ENCODE measurements around the gene DNAJB14. TPM values are rescaled to one million over a fixed set of nuclear protein-coding genes. Genes with fewer than 3 reads are reported as not detected.

Gene DNAJB14
- total and polyA plus RNA-seq, 2 experiments from 2014 or later = 24.9 to 27.3 TPM

DNA sequence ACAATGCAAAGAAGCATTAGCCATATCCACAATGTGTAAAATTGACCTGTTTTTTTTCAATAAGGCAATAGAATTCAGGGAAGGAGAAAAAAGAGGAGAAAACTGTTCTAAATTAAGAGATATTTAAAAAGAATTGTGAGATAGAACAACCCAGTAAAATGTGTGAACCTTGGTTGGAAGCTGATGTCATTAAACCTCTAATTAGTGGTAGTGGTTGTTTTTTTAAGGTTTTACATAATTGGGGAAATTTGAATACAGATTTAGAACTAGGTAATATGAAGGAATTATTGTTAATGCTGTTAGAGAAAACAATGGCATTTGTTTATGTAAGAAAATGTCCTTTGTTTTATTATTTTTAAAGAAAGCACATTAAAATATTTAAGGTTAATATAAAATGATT lies 18.8 kb upstream of the DNAJB14 start (continued):
- TF ChIP-seq, protein P1, sequence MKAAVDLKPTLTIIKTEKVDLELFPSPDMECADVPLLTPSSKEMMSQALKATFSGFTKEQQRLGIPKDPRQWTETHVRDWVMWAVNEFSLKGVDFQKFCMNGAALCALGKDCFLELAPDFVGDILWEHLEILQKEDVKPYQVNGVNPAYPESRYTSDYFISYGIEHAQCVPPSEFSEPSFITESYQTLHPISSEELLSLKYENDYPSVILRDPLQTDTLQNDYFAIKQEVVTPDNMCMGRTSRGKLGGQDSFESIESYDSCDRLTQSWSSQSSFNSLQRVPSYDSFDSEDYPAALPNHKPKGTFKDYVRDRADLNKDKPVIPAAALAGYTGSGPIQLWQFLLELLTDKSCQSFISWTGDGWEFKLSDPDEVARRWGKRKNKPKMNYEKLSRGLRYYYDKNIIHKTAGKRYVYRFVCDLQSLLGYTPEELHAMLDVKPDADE (IDR thresholded peaks at IDR 0.05) = no peak
- TF ChIP-seq NANOG (IDR thresholded peaks at IDR 0.05; ENCODE audit: borderline replicate concordance) = no peak
- no peak for TF ChIP-seq STAT1 (IDR thresholded peaks at IDR 0.05; ENCODE audit: unreplicated experiment)
- TF ChIP-seq, protein P2, sequence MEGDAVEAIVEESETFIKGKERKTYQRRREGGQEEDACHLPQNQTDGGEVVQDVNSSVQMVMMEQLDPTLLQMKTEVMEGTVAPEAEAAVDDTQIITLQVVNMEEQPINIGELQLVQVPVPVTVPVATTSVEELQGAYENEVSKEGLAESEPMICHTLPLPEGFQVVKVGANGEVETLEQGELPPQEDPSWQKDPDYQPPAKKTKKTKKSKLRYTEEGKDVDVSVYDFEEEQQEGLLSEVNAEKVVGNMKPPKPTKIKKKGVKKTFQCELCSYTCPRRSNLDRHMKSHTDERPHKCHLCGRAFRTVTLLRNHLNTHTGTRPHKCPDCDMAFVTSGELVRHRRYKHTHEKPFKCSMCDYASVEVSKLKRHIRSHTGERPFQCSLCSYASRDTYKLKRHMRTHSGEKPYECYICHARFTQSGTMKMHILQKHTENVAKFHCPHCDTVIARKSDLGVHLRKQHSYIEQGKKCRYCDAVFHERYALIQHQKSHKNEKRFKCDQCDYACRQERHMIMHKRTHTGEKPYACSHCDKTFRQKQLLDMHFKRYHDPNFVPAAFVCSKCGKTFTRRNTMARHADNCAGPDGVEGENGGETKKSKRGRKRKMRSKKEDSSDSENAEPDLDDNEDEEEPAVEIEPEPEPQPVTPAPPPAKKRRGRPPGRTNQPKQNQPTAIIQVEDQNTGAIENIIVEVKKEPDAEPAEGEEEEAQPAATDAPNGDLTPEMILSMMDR (conservative IDR thresholded peaks at IDR 0.05; ENCODE audit: low read depth in 2 of 2) = no peak
- TF ChIP-seq CREB1 (CRISPR knock-in tag; IDR thresholded peaks at IDR 0.05; ENCODE audit: low read depth) = no peak
- TF ChIP-seq EZH2 (IDR thresholded peaks at IDR 0.05; ENCODE audit: low read depth, unreplicated experiment) = no peak
- TF ChIP-seq ZNF331 (CRISPR knock-in tag; IDR thresholded peaks at IDR 0.05; ENCODE audit: low read depth) = no peak
- no peak for TF ChIP-seq JUNB (IDR thresholded peaks at IDR 0.05; ENCODE audit: unreplicated experiment)
- no peak for TF ChIP-seq ZNF114 (CRISPR knock-in tag; IDR thresholded peaks at IDR 0.05)
- TF ChIP-seq POLR2AphosphoS5 (IDR thresholded peaks at IDR 0.05; ENCODE audit: low read depth) = no peak

DNA sequence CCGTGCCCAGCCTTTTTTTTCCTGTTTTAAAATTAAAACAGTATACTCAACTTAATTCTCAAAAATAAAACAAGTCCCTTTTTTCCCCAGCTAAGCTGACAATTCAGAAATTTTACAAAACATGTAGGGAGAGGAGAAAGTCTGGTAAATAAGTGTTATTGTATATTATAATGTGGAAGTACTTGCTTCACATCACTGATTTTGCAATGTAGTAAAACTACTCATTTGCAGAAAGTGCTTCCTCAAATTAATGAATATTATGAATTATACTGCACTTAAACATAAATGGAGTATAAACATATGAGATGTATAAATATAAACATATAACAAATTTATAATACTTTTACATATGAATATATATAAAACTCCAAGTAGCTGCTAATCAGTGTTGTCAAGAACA lies 15.3 kb upstream of the DNAJB14 start:
- Histone ChIP-seq H3K36me3 (ENCODE audit: insufficient read depth) (no peaks in the 10 kb centered on the region), H3K9me2 (ENCODE audit: insufficient read depth) (no peaks in the 10 kb centered on the region), H3F3A (replicated peaks; ENCODE audit: low read depth) (no peaks in the 10 kb centered on the region), H2AFZ (no peak overlapping the region), H3K27me3 (ENCODE audit: insufficient read depth) (no peaks in the 10 kb centered on the region), H3K4me3 (no peak overlapping the region), H3K4me2 (no peak overlapping the region), H3K4me1 (ENCODE audit: insufficient read depth) (no peaks in the 10 kb centered on the region), H3K79me2 (replicated peaks; ENCODE audit: insufficient read depth) (no peaks in the 10 kb centered on the region), H3K27ac (ENCODE audit: low read depth) (no peak overlapping the region), H4K20me1 (replicated peaks; ENCODE audit: insufficient read depth) (no peaks in the 10 kb centered on the region)
- H3K36me3 Mint-ChIP-seq (ENCODE audit: low read depth) = peaks cover 6% of the 10 kb centered on the region; the same call in 1 of the 3 replicates
- no peaks in the 10 kb centered on the region for H3K4me1 Mint-ChIP-seq
- ATAC-seq = no peak
- H3K4me3 Mint-ChIP-seq = no peak overlapping the region
- no peak for DNase-seq (ENCODE audit: low spot score)
- H3K27me3 Mint-ChIP-seq (ENCODE audit: insufficient read depth, low read depth, poor library complexity) = peaks cover 2% of the 10 kb centered on the region
- no peak overlapping the region for H3K27ac Mint-ChIP-seq
- H3K9me3 Mint-ChIP-seq = peaks cover 6% of the 10 kb centered on the region; the same call in 1 of the 3 replicates
- TF ChIP-seq, protein P1 (IDR thresholded peaks at IDR 0.05) = no peak
- no peak for TF ChIP-seq CREB1 (CRISPR knock-in tag; IDR thresholded peaks at IDR 0.05; ENCODE audit: low read depth)
- TF ChIP-seq, protein P2 (conservative IDR thresholded peaks at IDR 0.05; ENCODE audit: low read depth in 2 of 2) = no peak
- TF ChIP-seq STAT1 (IDR thresholded peaks at IDR 0.05; ENCODE audit: unreplicated experiment) = no peak
- TF ChIP-seq NANOG (IDR thresholded peaks at IDR 0.05; ENCODE audit: borderline replicate concordance) = no peak
- no peak for TF ChIP-seq EZH2phosphoT487 (IDR thresholded peaks at IDR 0.05; ENCODE audit: unreplicated experiment)
- no peak for TF ChIP-seq ZNF114 (CRISPR knock-in tag; IDR thresholded peaks at IDR 0.05)
- TF ChIP-seq EZH2 (IDR thresholded peaks at IDR 0.05; ENCODE audit: low read depth, unreplicated experiment) = no peak
- TF ChIP-seq, protein P3, sequence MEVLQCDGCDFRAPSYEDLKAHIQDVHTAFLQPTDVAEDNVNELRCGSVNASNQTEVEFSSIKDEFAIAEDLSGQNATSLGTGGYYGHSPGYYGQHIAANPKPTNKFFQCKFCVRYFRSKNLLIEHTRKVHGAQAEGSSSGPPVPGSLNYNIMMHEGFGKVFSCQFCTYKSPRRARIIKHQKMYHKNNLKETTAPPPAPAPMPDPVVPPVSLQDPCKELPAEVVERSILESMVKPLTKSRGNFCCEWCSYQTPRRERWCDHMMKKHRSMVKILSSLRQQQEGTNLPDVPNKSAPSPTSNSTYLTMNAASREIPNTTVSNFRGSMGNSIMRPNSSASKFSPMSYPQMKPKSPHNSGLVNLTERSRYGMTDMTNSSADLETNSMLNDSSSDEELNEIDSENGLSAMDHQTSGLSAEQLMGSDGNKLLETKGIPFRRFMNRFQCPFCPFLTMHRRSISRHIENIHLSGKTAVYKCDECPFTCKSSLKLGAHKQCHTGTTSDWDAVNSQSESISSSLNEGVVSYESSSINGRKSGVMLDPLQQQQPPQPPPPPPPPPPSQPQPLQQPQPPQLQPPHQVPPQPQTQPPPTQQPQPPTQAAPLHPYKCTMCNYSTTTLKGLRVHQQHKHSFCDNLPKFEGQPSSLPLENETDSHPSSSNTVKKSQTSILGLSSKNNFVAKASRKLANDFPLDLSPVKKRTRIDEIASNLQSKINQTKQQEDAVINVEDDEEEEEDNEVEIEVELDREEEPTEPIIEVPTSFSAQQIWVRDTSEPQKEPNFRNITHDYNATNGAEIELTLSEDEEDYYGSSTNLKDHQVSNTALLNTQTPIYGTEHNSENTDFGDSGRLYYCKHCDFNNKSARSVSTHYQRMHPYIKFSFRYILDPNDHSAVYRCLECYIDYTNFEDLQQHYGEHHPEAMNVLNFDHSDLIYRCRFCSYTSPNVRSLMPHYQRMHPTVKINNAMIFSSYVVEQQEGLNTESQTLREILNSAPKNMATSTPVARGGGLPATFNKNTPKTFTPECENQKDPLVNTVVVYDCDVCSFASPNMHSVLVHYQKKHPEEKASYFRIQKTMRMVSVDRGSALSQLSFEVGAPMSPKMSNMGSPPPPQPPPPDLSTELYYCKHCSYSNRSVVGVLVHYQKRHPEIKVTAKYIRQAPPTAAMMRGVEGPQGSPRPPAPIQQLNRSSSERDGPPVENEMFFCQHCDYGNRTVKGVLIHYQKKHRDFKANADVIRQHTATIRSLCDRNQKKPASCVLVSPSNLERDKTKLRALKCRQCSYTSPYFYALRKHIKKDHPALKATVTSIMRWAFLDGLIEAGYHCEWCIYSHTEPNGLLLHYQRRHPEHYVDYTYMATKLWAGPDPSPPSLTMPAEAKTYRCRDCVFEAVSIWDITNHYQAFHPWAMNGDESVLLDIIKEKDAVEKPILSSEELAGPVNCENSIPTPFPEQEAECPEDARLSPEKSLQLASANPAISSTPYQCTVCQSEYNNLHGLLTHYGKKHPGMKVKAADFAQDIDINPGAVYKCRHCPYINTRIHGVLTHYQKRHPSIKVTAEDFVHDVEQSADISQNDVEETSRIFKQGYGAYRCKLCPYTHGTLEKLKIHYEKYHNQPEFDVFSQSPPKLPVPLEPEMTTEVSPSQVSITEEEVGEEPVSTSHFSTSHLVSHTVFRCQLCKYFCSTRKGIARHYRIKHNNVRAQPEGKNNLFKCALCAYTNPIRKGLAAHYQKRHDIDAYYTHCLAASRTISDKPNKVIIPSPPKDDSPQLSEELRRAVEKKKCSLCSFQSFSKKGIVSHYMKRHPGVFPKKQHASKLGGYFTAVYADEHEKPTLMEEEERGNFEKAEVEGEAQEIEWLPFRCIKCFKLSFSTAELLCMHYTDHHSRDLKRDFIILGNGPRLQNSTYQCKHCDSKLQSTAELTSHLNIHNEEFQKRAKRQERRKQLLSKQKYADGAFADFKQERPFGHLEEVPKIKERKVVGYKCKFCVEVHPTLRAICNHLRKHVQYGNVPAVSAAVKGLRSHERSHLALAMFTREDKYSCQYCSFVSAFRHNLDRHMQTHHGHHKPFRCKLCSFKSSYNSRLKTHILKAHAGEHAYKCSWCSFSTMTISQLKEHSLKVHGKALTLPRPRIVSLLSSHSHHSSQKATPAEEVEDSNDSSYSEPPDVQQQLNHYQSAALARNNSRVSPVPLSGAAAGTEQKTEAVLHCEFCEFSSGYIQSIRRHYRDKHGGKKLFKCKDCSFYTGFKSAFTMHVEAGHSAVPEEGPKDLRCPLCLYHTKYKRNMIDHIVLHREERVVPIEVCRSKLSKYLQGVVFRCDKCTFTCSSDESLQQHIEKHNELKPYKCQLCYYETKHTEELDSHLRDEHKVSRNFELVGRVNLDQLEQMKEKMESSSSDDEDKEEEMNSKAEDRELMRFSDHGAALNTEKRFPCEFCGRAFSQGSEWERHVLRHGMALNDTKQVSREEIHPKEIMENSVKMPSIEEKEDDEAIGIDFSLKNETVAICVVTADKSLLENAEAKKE (CRISPR knock-in tag; IDR thresholded peaks at IDR 0.05) = no peak
- TF ChIP-seq ZNF331 (CRISPR knock-in tag; IDR thresholded peaks at IDR 0.05; ENCODE audit: low read depth) = no peak
